A549 (cell line): ENCODE measurements around the gene KCNQ2. TPM values are rescaled to one million over a fixed set of nuclear protein-coding genes. Genes with fewer than 3 reads are reported as not detected.

Experiments
- ATAC-seq, 2 experiments: fragments of 200-7000 bp in 1 of 2; fragments of >200 bp in 1 of 2; cut with Nextera tagmentation in 1 of 2; cut with Tn5 transposase in 1 of 2; 3 replicates each; pipeline versions ENCODE4 v1.8.0 to v1.9.1; 2018 to 2020; ENCODE audit warnings: mild to moderate bottlenecking in 1 of 2, moderate library complexity in 1 of 2
- CTCF ChIA-PET: fragments of 300-600 bp; sonication (Branson Sonifier 250); formaldehyde crosslinking; extraction: SDS; loops from one replicate; lab custom pipeline; 2021; ENCODE audit warnings: antibody characterized with exemption, inconsistent platforms; lab: Yijun Ruan, JAX
- POLR2A ChIA-PET: fragments of 350-600 bp; formaldehyde crosslinking; extraction: SDS; loops from one replicate; lab custom pipeline; 2021; ENCODE audit warnings: antibody characterized with exemption, inconsistent platforms; lab: Yijun Ruan, JAX
- DNase-seq, 2 experiments: peaks; one replicate each; pipeline versions ENCODE4 v3.0.0 to v3.0.0-alpha.2; 2011 to 2016; ENCODE audit warnings: low read depth in 1 of 2, low spot score in 1 of 2
- FAIRE-seq: peaks from 2 replicates; lab custom pipeline; 2011; peaks lifted over from hg19 to GRCh38; lab: Jason Lieb, UNC
- H3K27ac ChIP-seq, 2 experiments: fragments of >200 bp; sonication (Bioruptor Twin); formaldehyde crosslinking; 3 replicates each; pipeline ENCODE4 v1.5.1; 2016 to 2017
- H3K4me1 ChIP-seq: fragments of >200 bp; sonication (Bioruptor Twin); formaldehyde crosslinking; 3 replicates; pipeline ENCODE4 v1.6.1; 2016
- H3K4me2 ChIP-seq: fragments of >200 bp; sonication (Bioruptor Twin); formaldehyde crosslinking; 3 replicates; pipeline ENCODE4 v1.6.1; 2016
- H3K4me3 ChIP-seq: fragments of >200 bp; sonication (Bioruptor Twin); formaldehyde crosslinking; 3 replicates; pipeline ENCODE4 v1.5.1; 2016
- H3K9me3 ChIP-seq: fragments of >200 bp; sonication (Bioruptor Twin); formaldehyde crosslinking; 3 replicates; pipeline ENCODE4 v1.6.1; 2016
- ATOH8 ChIP-seq: fragments of 250-450 bp; sonication (Bioruptor Pico); IDR thresholded peaks from 2 replicates; pipeline ENCODE4 v1.5.0; 2020; ENCODE audit warnings: low read depth, mild to moderate bottlenecking, moderate library complexity
- CBX2 ChIP-seq: fragments of 200-600 bp; sonication (generic); IDR thresholded peaks from 2 replicates; pipeline ENCODE4 v1.6.1; 2016; ENCODE audit warnings: low read depth, mild to moderate bottlenecking, borderline replicate concordance
- CBX8 ChIP-seq: fragments of 200-600 bp; sonication (generic); IDR thresholded peaks from 2 replicates; pipeline ENCODE4 v1.6.1; 2016
- CHD2 ChIP-seq: fragments of 150-350 bp; IDR thresholded peaks from 2 replicates; pipeline ENCODE4 v1.6.1; 2014; ENCODE audit warnings: low read length; ENCODE audit not compliant: partially characterized antibody
- CHD4 ChIP-seq: fragments of 200-600 bp; sonication (generic); IDR thresholded peaks from 2 replicates; pipeline ENCODE4 v1.6.1; 2016; ENCODE audit warnings: antibody characterized with exemption, mild to moderate bottlenecking, borderline replicate concordance
- CTCF ChIP-seq: fragments of >200 bp; sonication (Bioruptor Twin); formaldehyde crosslinking; IDR thresholded peaks from 3 replicates; pipeline ENCODE4 v1.5.1; 2016
- EHF ChIP-seq: fragments of 250-450 bp; sonication (Bioruptor Pico); IDR thresholded peaks from 2 replicates; pipeline ENCODE4 v1.5.0; 2020; ENCODE audit warnings: mild to moderate bottlenecking
- ELK1 ChIP-seq: fragments of 150-350 bp; IDR thresholded peaks from 2 replicates; pipeline ENCODE4 v1.6.1; 2014; ENCODE audit warnings: low read depth, mild to moderate bottlenecking, low read length
- EP300 ChIP-seq, 2 experiments: fragments of >200 bp; sonication (Bioruptor Twin); formaldehyde crosslinking; IDR thresholded peaks; 2 replicates in 1 of 2; 3 replicates in 1 of 2; pipeline ENCODE4 v1.6.1; 2016 to 2017
- FOSL2 ChIP-seq, 2 experiments: fragments of 450-650 bp in 1 of 2; fragments of >200 bp in 1 of 2; sonication (Bioruptor Twin) in 1 of 2; formaldehyde crosslinking; IDR thresholded peaks; 2 replicates each; pipeline versions ENCODE4 v1.5.0 to v1.6.1; 2016 to 2020; ENCODE audit warnings: mild to moderate bottlenecking in 1 of 2, moderate library complexity in 1 of 2
- FOXS1 ChIP-seq: fragments of 250-450 bp; sonication (Bioruptor Pico); IDR thresholded peaks from 2 replicates; pipeline ENCODE4 v1.5.0; 2020; ENCODE audit warnings: mild to moderate bottlenecking, moderate library complexity
- GATA3 ChIP-seq: IDR thresholded peaks from 2 replicates; pipeline ENCODE4 v1.6.1; 2012; ENCODE audit warnings: borderline replicate concordance
- HES2 ChIP-seq: fragments of >200 bp; sonication (Bioruptor Twin); formaldehyde crosslinking; IDR thresholded peaks from 2 replicates; pipeline ENCODE4 v1.6.1; 2016
- HEYL ChIP-seq: fragments of 250-450 bp; sonication (Bioruptor Pico); IDR thresholded peaks from 2 replicates; pipeline ENCODE4 v1.8.0; 2021; ENCODE audit warnings: mild to moderate bottlenecking, moderate library complexity
- JUNB ChIP-seq: fragments of >200 bp; sonication (Bioruptor Twin); formaldehyde crosslinking; IDR thresholded peaks from 2 replicates; pipeline ENCODE4 v1.6.1; 2016
- KDM5A ChIP-seq: fragments of 200-600 bp; sonication (generic); IDR thresholded peaks from 2 replicates; pipeline ENCODE4 v1.6.1; 2016; ENCODE audit warnings: antibody characterized with exemption, mild to moderate bottlenecking
- MYC ChIP-seq: IDR thresholded peaks from 2 replicates; pipeline ENCODE4 v1.6.1; 2012; ENCODE audit warnings: mild to moderate bottlenecking, inconsistent platforms, low read length, improper control_type of control experiment, borderline replicate concordance
- NPAS2 ChIP-seq: fragments of 250-450 bp; sonication (Bioruptor Pico); IDR thresholded peaks from 2 replicates; pipeline ENCODE4 v1.8.0; 2022; ENCODE audit warnings: mild to moderate bottlenecking, moderate library complexity, borderline replicate concordance
- PBX3 ChIP-seq: IDR thresholded peaks from 2 replicates; pipeline ENCODE4 v1.6.1; 2012
- PHF8 ChIP-seq: fragments of 200-600 bp; sonication (generic); IDR thresholded peaks from 2 replicates; pipeline ENCODE4 v1.6.1; 2016; ENCODE audit warnings: low read depth, mild to moderate bottlenecking, antibody characterized with exemption, moderate library complexity, borderline replicate concordance
- POLR2A ChIP-seq: IDR thresholded peaks from 2 replicates; pipeline ENCODE4 v1.6.1; 2012; ENCODE audit warnings: mild to moderate bottlenecking, low read length
- POLR2AphosphoS2 ChIP-seq: conservative IDR thresholded peaks from 2 replicates; pipeline ENCODE4 v1.6.1; 2012; ENCODE audit warnings: low read length, improper control_type of control experiment, inconsistent platforms
- RAD21 ChIP-seq, 2 experiments: fragments of >200 bp in 1 of 2; sonication (Bioruptor Twin) in 1 of 2; formaldehyde crosslinking in 1 of 2; IDR thresholded peaks in 1 of 2; conservative IDR thresholded peaks in 1 of 2; 2 replicates in 1 of 2; 3 replicates in 1 of 2; pipeline ENCODE4 v1.6.1; 2012 to 2018; ENCODE audit warnings: inconsistent platforms in 1 of 2
- RCOR1 ChIP-seq: fragments of 150-350 bp; IDR thresholded peaks from 2 replicates; pipeline ENCODE4 v1.6.1; 2014; ENCODE audit warnings: antibody characterized with exemption, low read length, low read depth
- RNF2 ChIP-seq: fragments of 200-600 bp; sonication (generic); IDR thresholded peaks from 2 replicates; pipeline ENCODE4 v1.6.1; 2016; ENCODE audit warnings: low read depth, mild to moderate bottlenecking, antibody characterized with exemption, moderate library complexity, borderline replicate concordance
- SMC3 ChIP-seq: fragments of >200 bp; sonication (Bioruptor Twin); formaldehyde crosslinking; IDR thresholded peaks from 3 replicates; pipeline ENCODE4 v1.6.1; 2018; ENCODE audit warnings: inconsistent platforms
- ZC3H11A ChIP-seq: fragments of 450-650 bp; IDR thresholded peaks from 2 replicates; pipeline ENCODE4 v1.6.1; 2014; ENCODE audit warnings: antibody characterized with exemption, mild to moderate bottlenecking
- ZFP36 ChIP-seq: fragments of 450-650 bp; IDR thresholded peaks from 2 replicates; pipeline ENCODE4 v1.6.1; 2014; ENCODE audit warnings: borderline replicate concordance; ENCODE audit not compliant: partially characterized antibody
- WGBS: methylation state at CpG from one replicate; pipeline ENCODE4 v1.1.6; 2017; ENCODE audit errors: missing lambda C conversion rate; 5-methylcytosine and 5-hydroxymethylcytosine counted together
- polyA plus RNA-seq, 4 experiments: library from polyadenylated mRNA; depleted of rRNA in 3 of 4; stranded (reverse); fragments of >200 nt; fragmentation: RNase III in 1 of 4; extraction: RNeasy Plus Mini Kit Qiagen cat#74134 plus additional on column Dnase treatment in 1 of 4; gene quantifications; 2 replicates in 3 of 4; 3 replicates in 1 of 4; pipeline ENCODE4 v1.2.3, GENCODE V29; 2011 to 2017

The KCNQ2 gene
- polyA plus RNA-seq, 2 of the 4 experiments (the other 2 are of a cell fraction) = 0.14 to 0.36 TPM

- ATAC-seq (no peak), FAIRE-seq (no peak), DNase-seq (no peak)
- Histone ChIP-seq H3K9me3 (no peaks in the 10 kb centered on the region), H3K4me2 (no peak overlapping the region), H3K4me3 (no peak overlapping the region), H3K27ac (no peak overlapping the region), H3K4me1 (peaks cover 3% of the 10 kb centered on the region; the same call in 1 of the 3 replicates)
- POLR2A ChIA-PET = no interaction called here
- CTCF ChIA-PET = interaction anchor here (1.0 kb wide), 1 partner anchor 181 kb away, joined by 3 read pairs; no protein-coding TSS in a partner anchor
- 53% methylated on average over 19 of the region's 19 CpGs for WGBS
- no peak for TF ChIP-seq CTCF
- no peak for TF ChIP-seq POLR2AphosphoS2
- no peak for TF ChIP-seq RAD21 (conservative IDR thresholded peaks at IDR 0.05 in 1 of 2, IDR thresholded peaks at IDR 0.05 in 1 of 2)
- no peak for TF ChIP-seq FOXS1 (CRISPR knock-in tag)
- no peak for TF ChIP-seq KDM5A
- TF ChIP-seq PHF8 = no peak
- no peak for TF ChIP-seq EP300 (IDR thresholded peaks at IDR 0.05)
- TF ChIP-seq POLR2A = no peak; the same call in 1 of the 2 replicates
- TF ChIP-seq HEYL (CRISPR knock-in tag) = no peak
- no peak for TF ChIP-seq CBX2
- no peak for TF ChIP-seq FOSL2 (IDR thresholded peaks at IDR 0.05)
- TF ChIP-seq FOSL2 (CRISPR knock-in tag; IDR thresholded peaks at IDR 0.05) = no peak
- no peak for TF ChIP-seq ATOH8 (CRISPR knock-in tag)
- TF ChIP-seq SMC3 = no peak
- no peak for TF ChIP-seq JUNB
- TF ChIP-seq CBX8 = no peak
- TF ChIP-seq NPAS2 (CRISPR knock-in tag) = no peak
- TF ChIP-seq RCOR1 = no peak
- no peak for TF ChIP-seq CHD4
- TF ChIP-seq ZFP36 = no peak
These were observed 68.9 kb downstream of the KCNQ2 start for GRCh38 chr20:63403403-63404105.

- peak in 1 of 2 experiments; percentile 8; a peak in 2 of 6 replicates for ATAC-seq
- WGBS = 18% methylated on average over 8 of the region's 9 CpGs
- CTCF ChIA-PET = interaction anchor here (1.0 kb wide), 2 partner anchors 21 to 180 kb away, joined by 3 read pairs; no protein-coding TSS in a partner anchor
- Histone ChIP-seq H3K4me2 (no peak overlapping the region), H3K4me3 (no peak overlapping the region), H3K27ac (no peak overlapping the region), H3K9me3 (no peaks in the 10 kb centered on the region), H3K4me1 (peaks cover 3% of the 10 kb centered on the region; the same call in 1 of the 3 replicates)
- DNase-seq = no peak
- no peak for FAIRE-seq
- POLR2A ChIA-PET = no interaction called here
- TF ChIP-seq RNF2 (no peak), ATOH8 (CRISPR knock-in tag) (no peak), EHF (CRISPR knock-in tag) (no peak), CTCF (no peak), GATA3 (no peak), ELK1 (no peak), CBX8 (no peak), ZC3H11A (no peak), HES2 (no peak), MYC (no peak), PBX3 (no peak), CHD2 (no peak)
These were observed 69.6 kb downstream of the KCNQ2 start for GRCh38 chr20:63402860-63403220.
